Transverse colon (tissue), 4 donors: ENCODE measurements around the gene ENOX1. TPM values are rescaled to one million over a fixed set of nuclear protein-coding genes. Genes with fewer than 3 reads are reported as not detected.

Experiments
- DNase-seq: peaks from one replicate; pipeline ENCODE4 v3.0.0-alpha.2; 2019
- H3K27ac ChIP-seq, 4 donors: fragments of 200-600 bp; sonication (generic); 2 replicates each; pipeline ENCODE4 v1.5.1; 2016 to 2018; ENCODE audit warnings: inconsistent platforms in 4 of 4
- H3K27me3 ChIP-seq: fragments of 200-600 bp; sonication (generic); 2 replicates; pipeline ENCODE4 v1.5.1; 2017; ENCODE audit warnings: inconsistent platforms
- H3K36me3 ChIP-seq, 4 donors: fragments of 200-600 bp; sonication (generic); 2 replicates each; pipeline ENCODE4 v1.5.1; 2017 to 2019; ENCODE audit warnings: inconsistent platforms in 4 of 4
- H3K4me1 ChIP-seq, 4 donors: fragments of 200-600 bp; sonication (generic); 2 replicates each; pipeline ENCODE4 v1.5.1; 2017 to 2020; ENCODE audit warnings: inconsistent platforms in 4 of 4
- H3K4me3 ChIP-seq, 4 donors: fragments of 200-600 bp; sonication (generic); 1 replicate in 1 of 4; 2 replicates in 3 of 4; pipeline versions ENCODE4 v1.5.1 to v1.6.1; 2017 to 2019; ENCODE audit warnings: inconsistent platforms in 4 of 4
- H3K9me3 ChIP-seq, 2 donors: fragments of 200-600 bp; sonication (generic); 2 replicates each; pipeline ENCODE4 v1.5.1; 2017 to 2019; ENCODE audit warnings: inconsistent platforms in 2 of 2
- EP300 ChIP-seq: sonication (generic); formaldehyde crosslinking; IDR thresholded peaks from one replicate; pipeline ENCODE4 v1.6.1; 2017; ENCODE audit warnings: antibody characterized with exemption, low read depth
- POLR2A ChIP-seq: fragments of 450-650 bp; IDR thresholded peaks from one replicate; pipeline ENCODE4 v1.6.1; 2016; ENCODE audit warnings: antibody characterized with exemption, mild to moderate bottlenecking, moderate library complexity
- POLR2AphosphoS5 ChIP-seq, 3 donors: sonication (generic); formaldehyde crosslinking; IDR thresholded peaks; one replicate each; pipeline ENCODE4 v1.6.1; 2016; ENCODE audit warnings: antibody characterized with exemption in 3 of 3
- WGBS, 2 donors: methylation state at CpG; one replicate each; pipeline ENCODE4 v1.1.5; 2018; ENCODE audit warnings: low coverage in 1 of 2; 5-methylcytosine and 5-hydroxymethylcytosine counted together
- in situ Hi-C, 4 donors: fragments of 200-750 bp; cut with MboI; loops; one replicate each; pipeline versions ENCODE4 v1.15.0 to v1.15.1; 2017; ENCODE audit warnings: low sequenced_read_pairs in 3 of 4, low pct_ligation_motif_present in 1 of 4, low pct_unique_long_range_greater_than_20kb in 1 of 4
- intact Hi-C: fragments of 100-400 bp; cut with DNase I; formaldehyde crosslinking; loops from one replicate; pipeline ENCODE4 v1.15.1; 2023; ENCODE audit warnings: low total_unique reads
- small RNA-seq, 4 donors: library from RNA; depleted of rRNA; stranded (forward); fragments of <200 nt; gene quantifications; one replicate each; pipeline ENCODE3, GENCODE V24; 2016
- total RNA-seq, 4 donors: library from RNA; depleted of rRNA; stranded (reverse); fragments of >200 nt; gene quantifications; one replicate each; pipeline ENCODE4 v1.1.0, GENCODE V29; 2016
- TF ChIP-seq, protein P1 (sequence below), 5 experiments: fragments of 200-600 bp in 3 of 5; fragments of 450-650 bp in 2 of 5; sonication (generic) in 3 of 5; IDR thresholded peaks; 1 replicate in 2 of 5; 2 replicates in 3 of 5; pipeline ENCODE4 v1.5.1; 2016 to 2017; ENCODE audit warnings: antibody characterized with exemption in 5 of 5, inconsistent platforms in 3 of 5, mild to moderate bottlenecking in 2 of 5, moderate library complexity in 1 of 5

Gene ENOX1
- total RNA-seq, 4 donors from 2014 or later, result 1.5 to 6.4 (median 2.2) TPM

DNA sequence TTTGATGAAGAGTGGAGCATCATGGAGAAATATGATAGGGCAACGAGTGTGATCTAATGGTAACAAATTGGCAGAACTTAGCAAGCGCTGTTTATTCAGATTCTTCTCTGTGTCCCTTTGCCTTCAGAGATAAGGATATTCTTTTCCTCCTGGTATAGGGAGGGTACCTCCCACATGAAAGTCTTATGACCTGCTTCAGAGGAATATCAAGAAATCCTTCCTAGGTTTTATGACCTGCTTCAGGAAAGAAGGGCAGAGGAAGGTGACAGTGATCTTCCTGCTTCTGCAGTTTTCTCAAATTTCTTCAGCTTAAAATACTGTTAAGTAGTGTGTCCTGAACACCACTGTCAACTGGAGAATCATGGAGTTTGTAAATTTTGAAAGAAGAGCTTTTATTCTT lies 619.0 kb downstream of the ENOX1 start:
- Histone ChIP-seq H3K9me3 (peaks cover 0 to 3% of the 10 kb centered on the region in 2 donors), H3K36me3 (no peaks in the 10 kb centered on the region), H3K27ac (no peak overlapping the region), H3K4me1 (no peaks in the 10 kb centered on the region), H3K4me3 (no peak overlapping the region), H3K27me3 (no peaks in the 10 kb centered on the region)
- no peak for DNase-seq
- TF ChIP-seq POLR2AphosphoS5 (IDR thresholded peaks at IDR 0.05) (no peak), POLR2A (no peak), EP300 (no peak)
- TF ChIP-seq, protein P1, sequence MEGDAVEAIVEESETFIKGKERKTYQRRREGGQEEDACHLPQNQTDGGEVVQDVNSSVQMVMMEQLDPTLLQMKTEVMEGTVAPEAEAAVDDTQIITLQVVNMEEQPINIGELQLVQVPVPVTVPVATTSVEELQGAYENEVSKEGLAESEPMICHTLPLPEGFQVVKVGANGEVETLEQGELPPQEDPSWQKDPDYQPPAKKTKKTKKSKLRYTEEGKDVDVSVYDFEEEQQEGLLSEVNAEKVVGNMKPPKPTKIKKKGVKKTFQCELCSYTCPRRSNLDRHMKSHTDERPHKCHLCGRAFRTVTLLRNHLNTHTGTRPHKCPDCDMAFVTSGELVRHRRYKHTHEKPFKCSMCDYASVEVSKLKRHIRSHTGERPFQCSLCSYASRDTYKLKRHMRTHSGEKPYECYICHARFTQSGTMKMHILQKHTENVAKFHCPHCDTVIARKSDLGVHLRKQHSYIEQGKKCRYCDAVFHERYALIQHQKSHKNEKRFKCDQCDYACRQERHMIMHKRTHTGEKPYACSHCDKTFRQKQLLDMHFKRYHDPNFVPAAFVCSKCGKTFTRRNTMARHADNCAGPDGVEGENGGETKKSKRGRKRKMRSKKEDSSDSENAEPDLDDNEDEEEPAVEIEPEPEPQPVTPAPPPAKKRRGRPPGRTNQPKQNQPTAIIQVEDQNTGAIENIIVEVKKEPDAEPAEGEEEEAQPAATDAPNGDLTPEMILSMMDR (IDR thresholded peaks at IDR 0.05), result no peak
- in situ Hi-C loops, result no loop called here
- intact Hi-C loops, result no loop called here
- WGBS, 2 donors, result 86 to 89% methylated on average over 2 of the region's 2 CpGs

DNA sequence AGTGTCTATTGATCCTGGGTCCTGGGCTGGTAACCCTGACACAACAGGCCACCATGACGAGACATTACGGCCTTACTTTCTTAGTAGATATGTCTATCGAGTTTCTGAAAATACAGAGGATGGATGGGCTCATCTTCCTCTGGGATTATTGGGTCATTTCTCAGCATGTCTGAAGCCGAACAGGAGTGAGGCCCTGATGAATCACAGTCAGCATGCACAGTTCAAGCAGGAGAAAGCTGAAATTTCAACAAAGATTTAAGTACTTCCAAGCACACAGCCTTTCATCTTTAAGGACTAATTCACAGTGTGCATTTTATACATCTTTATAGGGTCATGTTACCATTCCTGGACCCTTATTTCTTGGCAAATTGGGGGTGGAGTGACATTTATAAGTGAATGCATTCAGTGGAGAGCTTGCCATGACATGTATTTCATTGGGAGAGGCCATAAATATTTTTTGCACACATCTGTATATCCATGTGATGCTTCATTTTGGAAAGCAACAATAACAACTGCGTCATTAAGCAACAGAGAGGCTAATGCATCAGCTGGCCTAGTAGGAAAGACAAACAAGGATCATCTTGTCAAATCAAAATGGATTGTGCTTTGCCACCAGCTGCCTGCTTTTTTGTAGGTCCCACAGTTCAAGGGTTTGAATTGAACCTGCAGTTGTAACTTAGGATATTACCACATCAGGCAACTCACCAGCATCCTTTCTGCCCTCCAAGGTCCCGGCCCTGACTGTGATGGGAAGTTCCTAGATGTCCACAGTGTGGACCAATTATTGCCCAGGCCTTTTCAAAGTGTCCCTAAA lies 619.9 kb downstream of the ENOX1 start:
- no peak overlapping the region for H3K27ac ChIP-seq
- H3K27me3 ChIP-seq, result no peaks in the 10 kb centered on the region
- intact Hi-C loops (no loop called here), in situ Hi-C loops (no loop called here)
- peaks cover 0 to 3% of the 10 kb centered on the region in 2 donors for H3K9me3 ChIP-seq
- TF ChIP-seq, protein P1 (IDR thresholded peaks at IDR 0.05), result no peak
- no peak for TF ChIP-seq POLR2A
- TF ChIP-seq EP300, result no peak
- no peak for TF ChIP-seq POLR2AphosphoS5 (IDR thresholded peaks at IDR 0.05)
- DNase-seq, result no peak
- no peaks in the 10 kb centered on the region for H3K36me3 ChIP-seq
- H3K4me1 ChIP-seq, result no peaks in the 10 kb centered on the region
- no peak overlapping the region for H3K4me3 ChIP-seq
- 80 to 100% methylated on average over 1 to 6 of the region's 6 CpGs for WGBS, 2 donors

Small RNA genes lying within 50 kb of the gene (small RNA-seq; reads per million reads assigned to genes)
- gene AL162713.1, result 0 reads per million in 4 donors

Other genes starting within 250 kb of the ENOX1 start
- gene CCDC122, start 92.8 kb upstream of the ENOX1 start, total RNA-seq, result 1 to 10 TPM in 2 of 4 donors, under 1 TPM in 1, not detected in 1; 0.60 to 9.5 (median 5.6) TPM
- 10 to 100 TPM in 3 of 4 donors, 1 to 10 TPM in 1; 5.6 to 16.1 (median 11.8) TPM for gene LACC1, start 92.9 kb upstream of the ENOX1 start, total RNA-seq